ENCODE measurements around the gene XRCC1. TPM values are rescaled to one million over a fixed set of nuclear protein-coding genes. Genes with fewer than 3 reads are reported as not detected.

XRCC1 gene
- total and polyA plus RNA-seq, 2 experiments from 2014 or later = 35.3 to 49.5 TPM

GRCh38 chr19:43589678-43590077 is 14.4 kb upstream of the XRCC1 start:
- Mint-ChIP-seq H3K36me3 (ENCODE audit: low read depth) (peaks cover 36% of the 10 kb centered on the region), H3K9me3 (no peaks in the 10 kb centered on the region; the same call in 2 of the 3 replicates), H3K27ac (no peak overlapping the region)

More at GRCh38 chr19:43589678-43590077, 14.4 kb upstream of the XRCC1 start:
- no peak overlapping the region for H2AFZ ChIP-seq
- H3K4me3 Mint-ChIP-seq = no peak overlapping the region
- H3K27me3 ChIP-seq (ENCODE audit: insufficient read depth) = no peaks in the 10 kb centered on the region
- 0 out of 2 replicates have a peak, but pooled peaks cover 4% of the 10 kb centered on the region for H3F3A ChIP-seq (replicated peaks; ENCODE audit: low read depth)
- no peak overlapping the region for H3K4me3 ChIP-seq
- H3K4me2 ChIP-seq = no peak overlapping the region
- peaks cover 8% of the 10 kb centered on the region; the same call in 1 of the 2 replicates for H3K36me3 ChIP-seq (ENCODE audit: insufficient read depth)
- H3K27me3 Mint-ChIP-seq (ENCODE audit: insufficient read depth, low read depth, poor library complexity) = peaks cover 3% of the 10 kb centered on the region
- peaks cover 7% of the 10 kb centered on the region; the same call in 1 of the 3 replicates for H3K4me1 Mint-ChIP-seq
- no peaks in the 10 kb centered on the region for H3K4me1 ChIP-seq (ENCODE audit: insufficient read depth)
- H3K27ac ChIP-seq (ENCODE audit: low read depth) = no peak overlapping the region
- no peak for ATAC-seq
- H3K79me2 ChIP-seq (replicated peaks; ENCODE audit: insufficient read depth) = peaks cover 4% of the 10 kb centered on the region; the same call in 1 of the 2 replicates
- H3K9me2 ChIP-seq (ENCODE audit: insufficient read depth) = no peaks in the 10 kb centered on the region
- no peak for TF ChIP-seq CTCF (conservative IDR thresholded peaks at IDR 0.05; ENCODE audit: low read depth in 2 of 2)
- TF ChIP-seq REST (IDR thresholded peaks at IDR 0.05; ENCODE audit: unreplicated experiment) = no peak
- TF ChIP-seq ZNF114 (CRISPR knock-in tag; IDR thresholded peaks at IDR 0.05) = no peak
- no peak for TF ChIP-seq ZNF462 (CRISPR knock-in tag; IDR thresholded peaks at IDR 0.05)
- TF ChIP-seq STAT1 (IDR thresholded peaks at IDR 0.05; ENCODE audit: unreplicated experiment) = no peak
- TF ChIP-seq EZH2phosphoT487 (IDR thresholded peaks at IDR 0.05; ENCODE audit: unreplicated experiment) = no peak
- TF ChIP-seq ZNF331 (CRISPR knock-in tag; IDR thresholded peaks at IDR 0.05; ENCODE audit: low read depth) = no peak
- no peak for DNase-seq (ENCODE audit: low spot score)
- H4K20me1 ChIP-seq (replicated peaks; ENCODE audit: insufficient read depth) = peaks cover 15% of the 10 kb centered on the region; the same call in 1 of the 2 replicates
